ENCODE results near the gene PRTG. TPM values are rescaled to one million over a fixed set of nuclear protein-coding genes. Genes with fewer than 3 reads are reported as not detected.
"Not testable (repeated sequence)": the region's sequence is repeated elsewhere in the genome, so short reads cannot be mapped to it uniquely, and the experiment has no call there.

The PRTG gene
- total RNA-seq, 1 donor from 2014 or later = 4.4 TPM

DNA sequence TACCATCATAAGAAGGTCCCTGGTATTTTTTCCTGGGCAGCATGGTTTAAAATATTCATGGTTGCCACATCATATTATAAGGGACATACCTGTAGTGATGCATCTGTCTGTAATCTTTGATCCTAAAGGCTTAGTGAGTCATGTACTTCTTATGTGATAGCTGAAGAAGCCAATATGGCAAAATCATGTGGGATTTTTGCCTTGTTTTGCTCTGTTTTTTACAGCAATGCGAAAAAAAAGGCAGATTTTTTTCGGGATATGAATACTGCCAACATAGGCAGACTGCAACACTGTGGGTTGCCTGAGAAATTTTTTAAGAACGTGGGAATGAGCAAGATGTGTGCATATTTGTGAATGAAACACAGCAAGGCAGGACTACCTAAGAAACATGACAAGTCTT is 143.5 kb downstream of the PRTG start:
- H3K4me3 ChIP-seq (ENCODE audit: low read depth, low read length) = no peak overlapping the region
- no peak for DNase-seq (ENCODE audit: low read depth)
- TF ChIP-seq, protein P1, sequence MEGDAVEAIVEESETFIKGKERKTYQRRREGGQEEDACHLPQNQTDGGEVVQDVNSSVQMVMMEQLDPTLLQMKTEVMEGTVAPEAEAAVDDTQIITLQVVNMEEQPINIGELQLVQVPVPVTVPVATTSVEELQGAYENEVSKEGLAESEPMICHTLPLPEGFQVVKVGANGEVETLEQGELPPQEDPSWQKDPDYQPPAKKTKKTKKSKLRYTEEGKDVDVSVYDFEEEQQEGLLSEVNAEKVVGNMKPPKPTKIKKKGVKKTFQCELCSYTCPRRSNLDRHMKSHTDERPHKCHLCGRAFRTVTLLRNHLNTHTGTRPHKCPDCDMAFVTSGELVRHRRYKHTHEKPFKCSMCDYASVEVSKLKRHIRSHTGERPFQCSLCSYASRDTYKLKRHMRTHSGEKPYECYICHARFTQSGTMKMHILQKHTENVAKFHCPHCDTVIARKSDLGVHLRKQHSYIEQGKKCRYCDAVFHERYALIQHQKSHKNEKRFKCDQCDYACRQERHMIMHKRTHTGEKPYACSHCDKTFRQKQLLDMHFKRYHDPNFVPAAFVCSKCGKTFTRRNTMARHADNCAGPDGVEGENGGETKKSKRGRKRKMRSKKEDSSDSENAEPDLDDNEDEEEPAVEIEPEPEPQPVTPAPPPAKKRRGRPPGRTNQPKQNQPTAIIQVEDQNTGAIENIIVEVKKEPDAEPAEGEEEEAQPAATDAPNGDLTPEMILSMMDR (conservative IDR thresholded peaks at IDR 0.05; ENCODE audit: low read depth, low read length) = no peak

DNA sequence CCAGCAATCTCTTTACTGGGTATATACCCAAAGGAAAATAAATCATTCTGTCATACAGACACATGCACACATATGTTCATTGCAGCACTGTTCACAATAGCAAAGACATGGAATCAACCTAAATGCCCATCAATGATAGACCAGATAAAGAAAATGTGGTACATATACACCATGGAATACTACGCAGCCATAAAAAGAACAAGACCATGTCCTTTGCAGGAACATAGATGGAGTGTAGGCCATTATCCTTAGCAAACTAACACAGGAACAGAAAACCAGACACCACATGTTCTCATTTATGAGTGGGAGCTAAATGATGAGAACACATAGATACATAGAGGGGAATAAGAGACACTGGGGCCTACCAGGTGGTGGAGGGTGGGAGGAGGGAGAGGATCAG is 149.9 kb downstream of the PRTG start:
- DNase-seq (ENCODE audit: low read depth); H3K4me3 ChIP-seq (ENCODE audit: low read depth, low read length): not testable (repeated sequence)

DNA sequence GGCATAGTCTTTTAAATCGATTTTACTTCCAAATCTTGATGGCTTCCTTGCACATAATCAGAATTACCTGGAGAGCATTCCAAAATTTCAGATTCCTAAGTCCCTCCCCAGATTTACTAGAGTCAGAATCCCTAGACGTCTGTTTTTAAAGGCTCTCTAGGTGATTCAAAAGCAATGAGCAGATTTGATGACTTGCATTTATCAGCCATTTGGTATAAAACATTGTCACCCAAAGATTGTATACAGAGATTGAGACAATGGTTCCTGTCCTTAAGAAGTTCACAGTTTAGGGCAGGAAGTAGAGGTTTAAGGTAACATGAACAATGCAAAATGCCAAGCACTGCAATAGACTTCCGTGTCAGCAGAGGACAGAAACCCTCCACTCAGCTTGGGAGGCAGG is 152.2 kb downstream of the PRTG start:
- no peak for DNase-seq (ENCODE audit: low read depth)
- H3K4me3 ChIP-seq (ENCODE audit: low read depth, low read length) = no peak overlapping the region
- TF ChIP-seq, protein P1 (conservative IDR thresholded peaks at IDR 0.05; ENCODE audit: low read depth, low read length) = no peak

DNA sequence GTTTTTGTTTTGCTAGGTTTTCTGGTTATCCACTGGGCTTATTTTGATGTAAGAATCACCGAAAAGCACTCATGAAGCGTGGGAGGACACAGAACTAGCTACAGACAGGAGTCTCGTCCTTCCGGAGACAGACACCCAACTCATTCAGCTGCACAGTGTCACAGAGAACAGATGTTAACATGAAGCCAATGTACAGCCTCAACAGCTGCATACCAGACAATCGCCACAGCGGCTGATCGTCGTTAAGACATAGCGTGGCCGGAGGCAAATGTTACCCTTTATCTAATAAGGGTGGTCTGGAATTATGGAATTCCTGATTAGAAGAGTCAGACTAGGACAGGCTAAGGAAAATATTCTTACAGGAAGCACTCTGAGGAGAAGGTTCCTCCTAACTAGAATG is 153.7 kb downstream of the PRTG start:
- DNase-seq (ENCODE audit: low read depth) = no peak
- TF ChIP-seq, protein P1 (conservative IDR thresholded peaks at IDR 0.05; ENCODE audit: low read depth, low read length) = no peak
- no peak overlapping the region for H3K4me3 ChIP-seq (ENCODE audit: low read depth, low read length)

DNA sequence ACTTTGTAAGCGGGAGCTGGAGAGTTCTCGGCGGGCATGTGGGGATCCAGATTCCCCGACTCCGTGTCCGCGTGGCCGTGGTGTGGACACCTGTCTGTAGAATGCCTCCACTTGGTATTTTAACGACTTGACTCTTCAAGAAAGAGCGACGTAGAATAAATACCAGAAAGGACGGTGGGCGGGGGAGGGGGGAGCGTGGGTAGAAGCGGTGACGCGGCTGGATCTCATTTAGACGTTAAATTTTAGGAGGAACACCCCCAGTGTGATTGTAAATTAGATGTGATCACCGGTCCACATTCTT is 154.2 kb downstream of the PRTG start:
- H3K4me3 ChIP-seq (ENCODE audit: low read depth, low read length) = peak overlapping the region; percentile 54
- no peak for DNase-seq (ENCODE audit: low read depth)
- TF ChIP-seq, protein P1 (conservative IDR thresholded peaks at IDR 0.05; ENCODE audit: low read depth, low read length) = no peak

DNA sequence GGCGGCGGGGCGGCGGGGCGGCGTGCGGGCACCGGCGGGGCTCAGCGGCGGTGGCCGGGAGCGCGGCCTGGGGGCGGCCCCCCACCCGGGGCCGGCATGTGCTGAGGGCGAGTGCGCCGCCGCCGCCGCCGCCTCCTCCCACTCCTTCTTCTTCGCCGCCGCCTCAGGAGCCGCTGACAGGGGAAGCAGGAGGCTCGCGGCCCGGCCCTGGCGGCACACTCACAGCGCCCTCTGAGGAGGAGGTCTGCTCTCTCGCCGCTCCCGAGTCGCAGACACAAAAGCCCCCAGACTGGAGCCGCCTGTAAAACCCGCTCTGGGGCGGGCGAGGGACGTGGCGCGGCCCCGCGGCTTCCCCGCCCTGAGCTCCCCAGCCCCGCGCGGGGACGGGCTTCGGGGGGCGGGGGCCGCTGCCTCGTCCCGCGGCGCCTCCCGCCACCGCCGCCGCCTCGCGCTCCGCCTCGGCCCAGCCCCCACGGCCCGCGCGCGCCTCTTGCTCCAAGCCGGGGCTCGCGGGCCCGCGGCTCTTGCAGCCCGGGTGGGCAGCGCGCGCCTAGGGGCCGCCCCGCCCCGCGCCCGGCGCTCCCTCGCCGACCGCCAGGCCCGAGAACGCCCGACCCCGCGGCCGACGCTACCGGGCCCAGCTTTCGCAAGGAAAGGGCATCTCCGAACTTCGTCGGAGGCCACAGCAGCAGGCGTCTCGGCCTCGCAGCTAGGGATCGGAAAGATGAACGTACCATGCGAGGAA is 154.7 kb downstream of the PRTG start, which contains the start of gene PYGO1:
TSS of gene PYGO1 (minus strand) at position 276 of the 745 bp plus-strand sequence. CDS start 462 bp downstream, outside the sequence.
- TF ChIP-seq, protein P1 (conservative IDR thresholded peaks at IDR 0.05; ENCODE audit: low read depth, low read length) = no peak
- H3K4me3 ChIP-seq (ENCODE audit: low read depth, low read length) = peak within 1 kb of the TSS; percentile 67
- DNase-seq (ENCODE audit: low read depth) = no peak

DNA sequence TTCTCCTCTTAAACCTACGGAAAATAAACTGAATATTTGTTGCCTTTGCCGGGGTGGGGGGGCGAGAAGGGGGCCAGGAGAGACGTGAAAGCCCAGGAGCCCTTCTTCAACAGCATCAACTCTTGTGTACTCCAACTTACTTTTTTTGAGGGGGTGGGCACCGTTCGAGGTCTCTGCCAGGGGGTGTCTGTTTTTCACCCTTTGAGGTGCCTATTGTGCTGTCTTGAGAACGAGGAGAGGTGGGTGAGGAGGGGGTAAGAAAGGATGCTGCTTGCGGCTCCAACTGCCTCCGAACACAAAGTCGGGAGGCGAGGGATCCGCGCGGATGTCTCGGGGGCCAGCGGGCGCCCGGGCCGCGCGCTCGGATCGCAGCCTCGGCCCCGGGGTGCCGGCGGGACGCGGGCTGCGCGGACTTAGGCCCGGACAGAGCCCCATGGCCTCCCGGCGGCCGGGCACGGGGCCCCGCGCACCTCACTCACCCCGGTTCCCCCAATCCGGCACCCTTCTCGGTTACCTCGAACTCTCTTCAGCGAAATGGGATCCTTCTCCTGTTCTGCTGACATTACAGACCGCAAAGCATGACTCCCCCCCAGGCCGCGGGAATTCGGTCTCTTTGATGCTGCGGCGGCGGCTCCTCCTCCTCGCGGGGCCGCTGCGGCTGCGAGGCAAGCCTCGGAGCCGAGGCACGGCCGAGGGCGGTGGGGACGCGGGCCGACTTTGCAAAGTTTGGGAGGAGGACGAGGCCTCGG is 155.5 kb downstream of the PRTG start:
- TF ChIP-seq, protein P1 (conservative IDR thresholded peaks at IDR 0.05; ENCODE audit: low read depth, low read length) = no peak
- peak overlapping the region; percentile 67 for H3K4me3 ChIP-seq (ENCODE audit: low read depth, low read length)
- no peak for DNase-seq (ENCODE audit: low read depth)
